Osteocyte (in vitro differentiated cells): ENCODE measurements around the gene NUTM1. TPM values are rescaled to one million over a fixed set of nuclear protein-coding genes. Genes with fewer than 3 reads are reported as not detected.
A peak's percentile ranks its signal among the peaks of the same experiment; 100 is the strongest.

Experiments used
- DNase-seq: peaks from one replicate; pipeline ENCODE4 v3.0.0; 2021; ENCODE audit warnings: mixed read lengths; ENCODE audit not compliant: unreplicated experiment; ENCODE audit errors: extremely low spot score
- H3K27ac Mint-ChIP-seq: one replicate; pipeline ENCODE4 v1.8.0; 2021; ENCODE audit warnings: mild to moderate bottlenecking, mixed read lengths; ENCODE audit not compliant: unreplicated experiment
- H3K27me3 Mint-ChIP-seq: one replicate; pipeline ENCODE4 v1.8.0; 2021; ENCODE audit warnings: mixed read lengths; ENCODE audit not compliant: unreplicated experiment
- H3K36me3 Mint-ChIP-seq: one replicate; pipeline ENCODE4 v1.8.0; 2021; ENCODE audit warnings: mixed read lengths; ENCODE audit not compliant: unreplicated experiment
- H3K4me1 Mint-ChIP-seq: one replicate; pipeline ENCODE4 v1.8.0; 2021; ENCODE audit warnings: mixed read lengths; ENCODE audit not compliant: unreplicated experiment
- H3K4me3 Mint-ChIP-seq: one replicate; pipeline ENCODE4 v1.8.0; 2021; ENCODE audit warnings: mild to moderate bottlenecking, moderate library complexity, mixed read lengths; ENCODE audit not compliant: unreplicated experiment
- H3K9me3 Mint-ChIP-seq: one replicate; pipeline ENCODE4 v1.8.0; 2021; ENCODE audit warnings: mixed read lengths; ENCODE audit not compliant: unreplicated experiment
- total RNA-seq: library from RNA; stranded (reverse); gene quantifications from 2 replicates; pipeline ENCODE4 v1.2.1, GENCODE V29; 2021
- TF ChIP-seq, protein P1 (sequence below): fragments of 200-600 bp; sonication (generic); IDR thresholded peaks from 2 replicates; pipeline ENCODE4 v1.5.0; 2021; ENCODE audit warnings: antibody characterized with exemption, mild to moderate bottlenecking, moderate library complexity

Gene NUTM1
- total RNA-seq, 1 donor from 2014 or later: not detected

DNA sequence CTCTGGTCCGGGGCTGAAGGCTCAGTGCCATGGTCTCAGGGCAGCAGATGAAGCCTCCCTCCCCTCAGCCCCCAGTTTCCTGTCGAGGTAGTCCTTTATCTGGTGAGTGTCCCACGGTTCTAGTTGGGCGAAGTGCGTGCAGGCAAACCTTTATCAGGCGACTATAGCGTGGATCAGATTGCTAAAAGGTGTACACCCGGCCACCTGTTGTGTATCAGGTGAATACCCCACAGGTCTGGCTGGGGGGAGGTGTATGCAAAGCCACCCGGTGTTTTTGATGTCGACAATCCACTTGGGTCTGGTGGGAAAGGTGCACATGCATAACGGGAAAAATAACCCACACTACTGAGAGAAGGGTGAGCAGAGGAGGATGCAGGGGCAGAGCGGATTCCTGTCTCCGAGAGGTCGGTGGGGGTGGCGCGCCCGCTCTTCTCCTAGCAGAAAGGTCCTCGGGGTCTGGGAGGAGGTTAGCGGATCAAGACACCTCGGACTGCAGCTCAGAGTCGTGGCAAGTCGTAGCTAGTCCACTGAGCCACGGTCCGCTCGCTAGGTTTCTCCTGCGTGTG, 6.0 kb upstream of the NUTM1 start:
- H3K4me3 Mint-ChIP-seq: peak overlapping the region; percentile 82
- H3K4me1 Mint-ChIP-seq: peaks cover 71% of the 10 kb centered on the region
- no peak for DNase-seq

DNA sequence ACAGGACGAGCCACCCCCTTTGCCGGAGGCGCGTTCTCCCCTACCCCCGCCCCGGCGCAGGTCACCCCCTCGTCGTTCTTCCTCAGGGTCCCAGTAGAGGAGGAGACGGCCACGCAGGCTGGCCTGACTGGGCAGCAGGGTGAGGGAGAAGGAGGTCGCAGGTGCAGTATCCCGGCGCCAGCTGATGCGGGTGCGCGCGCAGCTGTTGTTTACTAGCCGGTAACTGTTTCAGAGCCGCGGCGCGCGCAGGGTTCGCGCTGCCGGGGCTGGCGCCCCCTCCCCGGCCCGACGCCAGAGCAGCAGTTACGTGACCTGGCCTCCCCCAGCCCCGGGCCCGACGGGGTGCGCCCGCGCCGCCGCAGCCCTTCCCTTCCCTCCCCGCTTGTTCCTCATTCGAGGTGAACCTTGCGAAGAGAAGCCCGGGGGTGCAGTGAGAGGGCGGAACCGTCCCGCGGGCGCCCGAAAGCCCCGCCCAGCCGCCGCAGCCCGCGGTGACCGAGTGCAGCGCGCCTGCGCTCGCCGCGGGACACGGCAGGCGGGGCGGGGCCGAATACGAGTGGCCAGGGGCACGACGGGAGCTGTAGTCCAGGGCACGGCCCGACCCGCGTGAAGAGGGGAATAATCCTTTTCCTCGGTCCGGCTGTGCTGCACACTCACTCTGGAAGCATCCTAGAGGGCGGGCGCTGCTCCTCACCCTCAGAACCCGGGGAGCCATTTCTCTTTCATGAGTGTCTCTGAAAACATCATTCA, 5.4 kb upstream of the NUTM1 start, which contains the start of gene SLC12A6:
SLC12A6 (minus strand) TSS at position 225 of the 750 bp plus-strand sequence. CDS start 1,101 bp downstream, outside the sequence.
- TF ChIP-seq, protein P1, sequence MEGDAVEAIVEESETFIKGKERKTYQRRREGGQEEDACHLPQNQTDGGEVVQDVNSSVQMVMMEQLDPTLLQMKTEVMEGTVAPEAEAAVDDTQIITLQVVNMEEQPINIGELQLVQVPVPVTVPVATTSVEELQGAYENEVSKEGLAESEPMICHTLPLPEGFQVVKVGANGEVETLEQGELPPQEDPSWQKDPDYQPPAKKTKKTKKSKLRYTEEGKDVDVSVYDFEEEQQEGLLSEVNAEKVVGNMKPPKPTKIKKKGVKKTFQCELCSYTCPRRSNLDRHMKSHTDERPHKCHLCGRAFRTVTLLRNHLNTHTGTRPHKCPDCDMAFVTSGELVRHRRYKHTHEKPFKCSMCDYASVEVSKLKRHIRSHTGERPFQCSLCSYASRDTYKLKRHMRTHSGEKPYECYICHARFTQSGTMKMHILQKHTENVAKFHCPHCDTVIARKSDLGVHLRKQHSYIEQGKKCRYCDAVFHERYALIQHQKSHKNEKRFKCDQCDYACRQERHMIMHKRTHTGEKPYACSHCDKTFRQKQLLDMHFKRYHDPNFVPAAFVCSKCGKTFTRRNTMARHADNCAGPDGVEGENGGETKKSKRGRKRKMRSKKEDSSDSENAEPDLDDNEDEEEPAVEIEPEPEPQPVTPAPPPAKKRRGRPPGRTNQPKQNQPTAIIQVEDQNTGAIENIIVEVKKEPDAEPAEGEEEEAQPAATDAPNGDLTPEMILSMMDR: no peak

More for the DNA sequence above, 6.0 kb upstream of the NUTM1 start:
- Mint-ChIP-seq H3K9me3 (no peaks in the 10 kb centered on the region), H3K36me3 (peaks cover 16% of the 10 kb centered on the region), H3K27me3 (no peaks in the 10 kb centered on the region), H3K27ac (peak overlapping the region; percentile 97)
- TF ChIP-seq, protein P1: no peak

DNA sequence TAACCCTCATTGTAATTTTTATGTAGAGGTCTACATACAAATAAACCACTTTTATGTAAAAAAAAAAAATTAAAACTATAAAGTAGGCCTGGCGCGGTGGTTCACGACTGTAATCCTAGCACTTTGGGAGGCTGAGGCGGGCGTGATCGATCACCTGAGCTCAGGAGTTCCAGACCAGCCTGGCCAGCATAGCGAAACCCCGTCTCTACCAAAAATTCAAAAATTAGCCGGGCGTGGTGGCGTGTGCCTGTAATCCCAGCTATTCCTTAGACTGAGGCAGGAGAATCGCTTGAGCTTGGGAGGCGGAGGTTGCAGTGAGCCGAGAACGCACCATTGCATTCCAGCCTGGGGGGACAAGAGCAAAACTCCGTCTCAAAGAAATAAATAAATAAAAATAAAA, 4.8 kb upstream of the NUTM1 start:
- peak overlapping the region; percentile 81 for H3K27ac Mint-ChIP-seq
- peaks cover 15% of the 10 kb centered on the region for H3K36me3 Mint-ChIP-seq
- H3K4me3 Mint-ChIP-seq: peak overlapping the region; percentile 82

More for the DNA sequence above, 5.4 kb upstream of the NUTM1 start, which contains the start of gene SLC12A6:
- peaks cover 72% of the 10 kb centered on the region for H3K4me1 Mint-ChIP-seq
- H3K27ac Mint-ChIP-seq: peak within 1 kb of the TSS; percentile 97
- DNase-seq: peak; percentile 97
- peaks cover 15% of the 10 kb centered on the region for H3K36me3 Mint-ChIP-seq
- H3K4me3 Mint-ChIP-seq: peak within 1 kb of the TSS; percentile 82
- no peaks in the 10 kb centered on the region for H3K27me3 Mint-ChIP-seq
- H3K9me3 Mint-ChIP-seq: no peaks in the 10 kb centered on the region

DNA sequence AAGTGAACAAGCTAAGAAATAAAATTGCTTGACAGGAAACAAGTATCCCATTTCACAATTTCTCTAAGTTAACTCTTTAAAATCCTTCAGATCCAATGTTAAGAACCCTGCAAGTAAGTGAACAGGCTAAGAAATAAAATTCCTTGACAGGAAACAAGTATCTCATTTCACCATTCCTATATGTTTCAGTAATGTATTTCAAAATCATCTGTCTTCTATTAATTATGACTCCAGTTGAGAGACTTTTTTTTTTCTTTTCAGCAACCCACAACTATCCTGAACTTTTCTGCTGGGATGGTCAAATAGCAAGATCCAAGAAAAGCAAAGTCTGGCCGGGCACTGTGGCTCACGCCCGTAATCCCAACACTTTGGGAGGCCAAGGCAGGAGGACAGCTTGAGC, 3.2 kb upstream of the NUTM1 start:
- H3K27ac Mint-ChIP-seq: peak overlapping the region; percentile 85

More for the DNA sequence above, 4.8 kb upstream of the NUTM1 start:
- TF ChIP-seq, protein P1: no peak
- H3K4me1 Mint-ChIP-seq: peaks cover 69% of the 10 kb centered on the region
- no peak for DNase-seq
- no peaks in the 10 kb centered on the region for H3K27me3 Mint-ChIP-seq
- H3K9me3 Mint-ChIP-seq: no peaks in the 10 kb centered on the region

More for the DNA sequence above, 3.2 kb upstream of the NUTM1 start:
- no peaks in the 10 kb centered on the region for H3K27me3 Mint-ChIP-seq
- H3K9me3 Mint-ChIP-seq: no peaks in the 10 kb centered on the region
- no peak for DNase-seq
- peak overlapping the region; percentile 62 for H3K4me3 Mint-ChIP-seq
- H3K4me1 Mint-ChIP-seq: peaks cover 54% of the 10 kb centered on the region
- TF ChIP-seq, protein P1: no peak
- H3K36me3 Mint-ChIP-seq: peaks cover 15% of the 10 kb centered on the region
